HG02885 (cell line): ENCODE measurements around the gene CCDC85C.

ENCODE experiments used
- ATAC-seq: cut with Tn5 transposase; IDR thresholded peaks from one replicate; pipeline ENCODE4 v1.9.1; 2021; ENCODE audit warnings: mild to moderate bottlenecking; ENCODE audit not compliant: unreplicated experiment, poor library complexity

Gene CCDC85C

GRCh38 chr14:99527427-99528076, 76.5 kb downstream of the CCDC85C start:
- no peak for ATAC-seq

- ATAC-seq = no peak
Measured at GRCh38 chr14:99527026-99527425, 77.0 kb downstream of the CCDC85C start.

DNA sequence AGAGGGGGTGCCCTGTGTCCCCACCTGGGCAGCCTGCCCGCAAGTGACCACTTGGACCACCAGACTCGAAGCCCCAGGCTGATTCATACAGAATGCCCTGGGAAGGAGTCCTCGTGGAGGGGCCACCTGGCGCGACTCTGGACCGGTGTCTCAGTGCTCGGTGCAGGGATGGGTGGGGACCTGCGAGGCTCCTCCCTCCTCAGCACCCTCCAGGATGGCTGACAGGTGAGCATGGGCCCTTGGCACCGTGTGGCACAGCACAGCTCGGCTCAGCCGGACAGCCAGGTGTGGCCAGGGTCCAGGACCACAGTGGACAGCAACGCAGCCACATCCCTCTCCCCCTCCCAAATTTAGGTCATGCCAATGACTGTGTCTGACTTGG, 78.3 kb downstream of the CCDC85C start:
- ATAC-seq = no peak

- ATAC-seq = no peak
Measured at GRCh38 chr14:99524804-99525698, 79.0 kb downstream of the CCDC85C start.

DNA sequence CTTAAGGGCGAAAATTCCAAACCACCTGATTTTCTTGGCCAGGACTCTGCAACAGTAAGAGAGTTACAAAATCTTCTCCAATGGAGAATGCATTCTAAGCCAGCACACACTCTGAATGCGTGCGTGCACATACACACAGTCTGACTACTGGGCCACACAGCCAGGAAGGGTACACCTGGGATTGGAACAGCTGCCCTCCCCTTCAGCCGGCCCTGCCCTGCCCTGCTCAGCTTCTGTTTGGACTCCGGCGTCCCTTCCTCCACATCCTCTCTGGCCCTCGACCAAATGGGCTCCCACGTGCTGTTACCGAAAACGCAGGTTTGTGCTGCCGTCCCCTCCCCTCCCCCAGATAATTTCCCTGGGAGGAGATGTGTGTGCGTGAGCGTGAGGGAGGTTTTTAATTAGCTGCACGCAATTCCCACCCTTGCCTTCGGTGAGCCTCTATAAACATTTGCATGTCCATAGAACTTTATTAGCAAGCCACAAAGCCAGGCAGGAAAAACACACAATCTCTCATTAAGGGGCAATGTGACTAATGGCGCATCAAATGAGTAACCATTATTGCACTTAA, 79.8 kb downstream of the CCDC85C start:
- ATAC-seq = no peak

DNA sequence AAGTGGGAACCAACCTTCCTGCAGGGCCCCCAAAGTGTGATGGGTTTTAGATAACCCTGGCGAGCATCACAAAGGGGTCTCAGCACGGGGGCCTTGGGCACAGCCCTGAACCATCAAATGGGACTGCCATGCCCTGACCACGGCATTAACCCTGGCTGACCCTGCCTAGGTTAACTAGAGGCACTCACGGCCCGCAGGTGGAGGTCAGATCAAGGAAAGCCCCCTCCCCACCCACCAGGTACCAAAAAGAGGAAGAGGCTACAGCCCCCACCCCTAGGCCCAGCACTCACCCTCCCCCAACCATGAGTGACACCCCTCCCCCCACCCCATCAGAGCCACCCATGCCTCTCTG, 80.3 kb downstream of the CCDC85C start:
- no peak for ATAC-seq

DNA sequence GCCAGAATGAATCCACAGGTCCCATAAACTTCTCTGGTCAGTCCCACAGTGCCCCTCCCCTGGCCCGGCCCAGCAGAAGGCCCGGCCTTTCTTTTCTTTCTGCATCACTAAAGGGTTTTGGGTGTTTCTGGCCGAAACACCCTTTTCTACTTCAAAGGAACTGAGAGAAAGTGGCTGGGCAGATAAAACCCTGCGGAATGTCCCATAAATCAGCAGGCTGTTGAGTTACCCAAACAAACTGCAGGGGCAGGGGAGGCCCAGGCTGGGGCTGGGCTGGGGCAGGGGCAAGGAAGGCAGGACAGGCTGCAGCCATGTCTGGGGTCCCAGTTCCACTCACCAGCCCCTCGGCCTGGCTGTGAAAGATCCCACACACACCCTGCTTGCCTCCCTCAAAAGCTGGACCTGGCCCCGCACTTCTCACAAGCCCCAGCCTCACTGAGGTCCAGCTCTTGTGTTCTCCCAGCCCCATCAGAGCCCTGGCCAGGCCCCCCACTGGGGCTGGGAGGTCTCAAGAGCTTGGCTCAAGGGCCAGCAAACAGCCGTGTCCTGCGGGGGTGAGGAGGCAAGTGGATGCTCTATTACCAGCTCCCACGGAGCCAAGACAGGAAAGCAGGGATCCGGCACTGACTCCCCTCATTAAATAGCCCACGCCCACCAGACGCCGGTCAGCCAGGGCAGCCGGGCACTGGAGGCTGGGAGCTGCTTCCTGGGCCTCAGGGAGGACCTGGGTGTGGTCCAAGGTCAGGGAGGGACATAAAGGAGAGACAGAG, 80.9 kb downstream of the CCDC85C start:
- no peak for ATAC-seq

DNA sequence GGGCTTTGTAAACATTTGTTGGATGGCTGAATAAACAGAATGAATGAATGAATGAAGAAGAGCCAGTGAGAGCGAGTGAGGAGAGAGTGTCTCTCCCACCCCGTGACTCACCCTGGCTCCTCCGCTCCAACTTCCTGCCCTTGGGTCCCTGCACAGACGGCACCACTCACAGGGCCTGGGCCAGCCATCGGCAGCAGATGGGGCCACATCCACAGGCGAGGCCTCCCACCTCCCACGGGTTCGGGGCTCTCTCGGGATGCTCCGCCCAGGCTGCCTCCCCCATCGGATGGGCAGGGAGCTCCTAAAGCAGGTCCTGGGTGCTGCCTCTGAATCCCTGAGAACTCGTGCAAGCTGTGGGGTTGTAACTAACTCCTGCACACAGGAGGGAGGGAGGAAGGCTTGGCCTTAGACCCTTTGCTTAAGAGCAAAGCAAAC, 81.5 kb downstream of the CCDC85C start:
- no peak for ATAC-seq

- no peak for ATAC-seq
Measured at GRCh38 chr14:99522025-99522401, 82.0 kb downstream of the CCDC85C start.

- no peak for ATAC-seq
Measured at GRCh38 chr14:99521176-99522024, 82.6 kb downstream of the CCDC85C start.

DNA sequence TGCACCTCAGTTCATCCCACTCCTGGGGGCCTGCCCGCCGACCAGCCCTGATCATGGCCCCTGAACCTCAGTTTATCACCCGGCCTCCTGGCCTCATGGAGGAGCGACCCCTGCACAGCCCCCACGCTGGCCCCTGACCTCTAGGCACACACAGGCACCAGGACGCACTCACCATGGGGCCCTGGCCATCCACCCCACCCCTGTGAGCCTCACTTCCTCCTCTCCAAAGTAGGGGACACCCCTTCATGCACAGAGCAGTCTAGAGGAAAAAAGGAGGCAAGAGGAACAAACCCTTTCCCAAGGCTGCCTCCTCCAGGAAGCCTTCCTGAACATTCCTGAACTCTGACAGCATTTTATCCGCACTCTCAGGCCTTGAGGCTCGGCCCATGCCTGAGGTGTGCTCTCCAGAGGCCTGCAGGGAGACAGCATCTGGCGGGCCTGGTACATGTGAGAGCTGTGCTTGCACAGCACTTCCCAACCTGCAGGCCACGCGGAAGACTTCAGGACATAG, 83.4 kb downstream of the CCDC85C start:
- ATAC-seq = no peak

DNA sequence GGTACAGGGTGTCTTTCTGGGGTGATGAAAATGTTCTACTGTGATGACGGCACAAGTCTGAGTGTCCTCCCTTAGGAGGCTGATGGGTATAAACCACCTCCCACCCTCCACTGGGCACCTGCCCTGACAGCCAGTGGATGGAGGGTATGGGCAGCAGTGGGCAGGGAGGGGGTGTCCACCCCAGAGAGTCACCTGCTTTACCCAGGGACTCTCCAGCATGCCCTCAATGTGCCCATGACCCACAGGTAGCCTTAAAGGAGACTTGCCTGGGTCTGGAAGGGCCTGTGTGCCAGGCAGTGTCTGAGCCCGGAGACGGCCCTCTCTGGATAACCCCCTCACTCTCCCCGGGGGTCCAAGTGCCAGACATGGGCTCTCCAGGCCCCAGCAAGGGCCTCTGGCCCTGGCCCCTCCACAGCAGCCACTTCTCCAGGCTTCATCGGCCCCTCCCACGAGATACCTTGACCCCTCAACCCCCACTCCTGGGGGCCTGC, 84.0 kb downstream of the CCDC85C start:
- no peak for ATAC-seq

DNA sequence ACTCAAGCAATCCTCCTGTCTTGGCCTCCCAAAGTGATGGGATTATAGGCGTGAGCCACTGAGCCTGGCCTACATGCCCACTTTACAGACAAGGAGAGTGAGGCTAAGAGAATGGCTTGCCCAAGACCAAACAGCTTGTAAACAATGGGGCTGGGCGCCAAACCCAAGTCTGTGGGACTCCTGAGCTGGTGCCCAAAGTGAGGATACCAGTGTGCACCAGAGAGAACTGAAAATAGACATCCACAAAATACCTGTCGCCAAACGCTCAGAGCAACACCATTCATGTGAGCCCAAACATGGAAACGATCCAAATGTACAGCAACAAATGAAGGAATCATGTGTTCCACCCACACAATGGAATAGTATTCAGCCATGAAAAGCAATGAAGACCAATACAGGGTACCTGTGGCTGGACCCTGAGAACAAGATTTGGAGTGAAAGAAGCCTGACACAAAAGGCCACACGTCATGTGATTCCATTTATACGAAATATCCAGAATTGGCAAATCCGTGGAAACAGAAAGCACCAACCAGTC, 84.6 kb downstream of the CCDC85C start:
- no peak for ATAC-seq

DNA sequence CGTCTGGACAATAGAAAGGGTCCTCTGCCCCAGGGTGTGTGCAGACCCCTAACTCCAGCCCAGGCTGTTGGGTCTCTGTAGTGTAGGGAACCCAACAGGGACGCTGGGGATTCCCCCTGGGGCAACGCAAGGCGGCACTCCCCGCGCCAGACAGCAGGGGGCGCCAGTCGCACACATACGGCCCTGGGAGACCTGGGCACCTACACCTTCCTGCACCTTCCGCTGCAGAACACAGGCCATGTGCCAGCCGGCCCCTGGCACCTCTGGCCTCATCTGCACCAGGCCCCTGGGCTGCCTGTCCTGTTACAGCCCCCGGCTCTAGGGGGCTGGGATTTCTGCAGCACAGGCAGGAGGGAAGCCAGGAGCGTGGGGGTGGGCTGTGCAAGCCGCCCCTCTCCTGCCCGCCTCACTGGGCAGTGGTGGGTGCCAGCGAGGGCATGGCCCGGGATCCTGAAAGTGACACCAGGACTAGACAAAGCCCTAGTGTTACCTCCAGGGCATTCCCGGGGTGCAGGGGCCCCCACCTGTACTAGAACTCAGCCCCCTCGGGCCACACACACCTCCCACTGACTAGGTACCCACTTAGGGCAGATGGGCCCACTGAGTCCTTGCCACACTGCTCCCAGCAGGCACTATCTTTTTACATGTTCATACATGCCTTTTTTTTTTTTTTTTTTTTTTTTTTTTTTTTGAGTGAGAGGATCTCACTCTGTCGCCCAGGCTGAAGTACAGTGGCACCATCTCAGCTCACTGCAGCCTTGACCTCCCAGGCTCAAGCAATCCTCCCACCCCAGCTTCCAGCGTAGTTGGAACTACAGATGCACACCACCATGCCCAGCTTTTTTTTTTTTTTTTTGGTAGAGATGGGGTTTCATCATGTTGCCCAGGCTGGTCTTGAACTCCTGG, 85.3 kb downstream of the CCDC85C start:
- peak; percentile 79 for ATAC-seq

GRCh38 chr14:99517643-99518381, 86.2 kb downstream of the CCDC85C start:
- no peak for ATAC-seq

DNA sequence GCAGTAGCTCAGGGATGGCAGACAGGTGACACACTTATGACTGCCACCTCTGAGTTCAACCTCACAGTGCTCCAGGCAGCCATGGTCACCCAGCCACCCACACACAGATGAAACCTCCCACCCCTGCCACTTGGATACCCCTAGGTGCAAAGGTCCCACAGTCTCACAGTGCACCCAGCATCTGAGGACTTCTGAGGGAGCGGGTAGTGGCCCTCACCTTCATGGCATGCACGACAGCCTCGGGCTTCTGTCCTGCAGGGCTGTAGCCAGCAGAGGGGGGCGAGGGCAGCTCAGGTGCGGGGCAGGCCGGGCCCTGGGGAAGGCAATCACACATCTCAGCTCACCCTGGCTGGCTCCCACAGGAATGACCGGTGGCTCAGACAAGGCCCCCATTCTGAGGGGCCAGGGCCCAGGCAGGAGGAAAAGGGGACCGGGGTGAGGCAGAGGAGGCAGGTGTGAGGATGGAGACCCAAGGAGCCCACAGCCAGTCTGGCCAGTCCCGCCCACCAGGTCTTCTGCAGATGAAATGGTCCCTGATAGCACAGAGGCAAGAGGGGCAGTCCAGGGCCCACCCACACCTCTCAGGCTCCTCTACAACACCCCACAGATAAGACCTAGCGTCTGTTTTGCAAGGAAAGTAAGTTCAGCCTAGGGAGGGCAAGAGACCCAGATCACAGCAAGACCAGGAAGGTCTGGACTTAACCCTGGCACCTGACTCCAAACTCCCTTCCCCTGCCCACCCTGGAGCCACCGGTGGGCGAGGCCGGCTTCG, 87.0 kb downstream of the CCDC85C start:
- ATAC-seq = no peak
